ENCODE measurements around the gene SDSL. TPM values are rescaled to one million over a fixed set of nuclear protein-coding genes. Genes with fewer than 3 reads are reported as not detected.

The SDSL gene
- total RNA-seq, 2 experiments from 2014 or later, result not detected

DNA sequence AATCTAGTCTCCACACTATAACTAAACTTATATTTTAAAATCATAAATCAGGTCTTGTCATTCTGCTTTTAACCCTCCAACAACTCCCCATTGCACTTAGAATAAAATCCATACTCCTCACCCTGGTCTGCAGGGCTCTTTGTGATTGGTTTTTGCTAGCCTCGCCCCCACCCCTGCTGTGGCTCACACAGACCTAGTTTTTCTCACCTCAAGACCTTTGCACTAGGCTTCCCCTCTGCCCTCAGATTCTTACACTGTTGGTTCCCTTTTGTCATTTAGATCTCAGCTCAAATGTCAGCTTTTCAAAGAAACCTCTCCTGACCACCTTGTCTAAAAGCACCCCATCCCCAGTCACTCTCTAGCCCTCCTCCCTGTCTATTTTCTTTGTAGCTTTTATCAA, 60.2 kb downstream of the SDSL start:
- no peak overlapping the region for H3K4me2 ChIP-seq (ENCODE audit: low read length)
- H3K27ac ChIP-seq (ENCODE audit: low read depth, low read length, poor library complexity, severe bottlenecking), result no peak overlapping the region
- CTCF ChIA-PET (ENCODE audit: unreplicated experiment), result interaction anchor here (0.5 kb wide), 1 partner anchor 253 kb away, joined by 3 read pairs; no protein-coding TSS in a partner anchor
- H3K36me3 ChIP-seq (ENCODE audit: insufficient read depth, low read length), result no peaks in the 10 kb centered on the region
- intact Hi-C loops (cut with micrococcal nuclease; ENCODE audit: unreplicated experiment), result no loop called here
- TF ChIP-seq, protein P1, sequence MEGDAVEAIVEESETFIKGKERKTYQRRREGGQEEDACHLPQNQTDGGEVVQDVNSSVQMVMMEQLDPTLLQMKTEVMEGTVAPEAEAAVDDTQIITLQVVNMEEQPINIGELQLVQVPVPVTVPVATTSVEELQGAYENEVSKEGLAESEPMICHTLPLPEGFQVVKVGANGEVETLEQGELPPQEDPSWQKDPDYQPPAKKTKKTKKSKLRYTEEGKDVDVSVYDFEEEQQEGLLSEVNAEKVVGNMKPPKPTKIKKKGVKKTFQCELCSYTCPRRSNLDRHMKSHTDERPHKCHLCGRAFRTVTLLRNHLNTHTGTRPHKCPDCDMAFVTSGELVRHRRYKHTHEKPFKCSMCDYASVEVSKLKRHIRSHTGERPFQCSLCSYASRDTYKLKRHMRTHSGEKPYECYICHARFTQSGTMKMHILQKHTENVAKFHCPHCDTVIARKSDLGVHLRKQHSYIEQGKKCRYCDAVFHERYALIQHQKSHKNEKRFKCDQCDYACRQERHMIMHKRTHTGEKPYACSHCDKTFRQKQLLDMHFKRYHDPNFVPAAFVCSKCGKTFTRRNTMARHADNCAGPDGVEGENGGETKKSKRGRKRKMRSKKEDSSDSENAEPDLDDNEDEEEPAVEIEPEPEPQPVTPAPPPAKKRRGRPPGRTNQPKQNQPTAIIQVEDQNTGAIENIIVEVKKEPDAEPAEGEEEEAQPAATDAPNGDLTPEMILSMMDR (conservative IDR thresholded peaks at IDR 0.05; ENCODE audit: low read length), result no peak
- TF ChIP-seq EZH2phosphoT487 (IDR thresholded peaks at IDR 0.05; ENCODE audit: borderline replicate concordance, low read depth, low read length), result no peak
- H2AFZ ChIP-seq (ENCODE audit: low read length), result no peak overlapping the region
- POLR2A ChIA-PET, result no interaction called here
- H3K79me2 ChIP-seq (ENCODE audit: insufficient read depth, low read depth, low read length), result no peaks in the 10 kb centered on the region
- BruUV-seq (replicated peaks), result no TSS peak
- H3K9me2 ChIP-seq (ENCODE audit: insufficient read depth, low read length), result no peaks in the 10 kb centered on the region
- no peaks in the 10 kb centered on the region; the same call in 1 of the 2 replicates for H4K20me1 ChIP-seq (ENCODE audit: insufficient read depth, low read length)
- no peak overlapping the region for H3K4me3 ChIP-seq (ENCODE audit: low read depth, low read length, poor library complexity, severe bottlenecking)
- no peak for DNase-seq (ENCODE audit: low spot score)
- H3K9me3 ChIP-seq (ENCODE audit: low read length), result no peaks in the 10 kb centered on the region
- H3K4me1 ChIP-seq (ENCODE audit: insufficient read depth, low read length, poor library complexity, severe bottlenecking), result no peaks in the 10 kb centered on the region

DNA sequence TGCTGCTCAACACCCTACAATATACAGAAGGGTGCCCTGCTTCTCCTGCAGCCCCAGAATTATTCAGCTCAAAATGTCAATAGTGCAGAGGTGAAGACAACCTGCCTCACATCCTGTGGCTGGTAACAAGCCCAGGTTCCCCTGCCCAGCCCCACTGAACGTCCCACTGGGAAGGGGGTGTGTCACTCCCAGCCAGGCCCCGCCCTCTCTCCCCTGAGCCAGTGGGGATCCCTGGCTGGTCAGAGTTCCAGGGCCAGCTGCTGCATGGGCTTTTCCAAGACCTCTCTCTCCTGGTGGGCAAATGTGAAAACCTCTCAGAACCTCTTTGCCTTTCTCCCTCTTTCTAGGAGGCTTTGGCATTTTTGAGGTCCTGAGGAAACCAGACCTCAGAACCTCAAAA, 63.1 kb downstream of the SDSL start:
- TF ChIP-seq EZH2phosphoT487 (IDR thresholded peaks at IDR 0.05; ENCODE audit: borderline replicate concordance, low read depth, low read length), result no peak
- TF ChIP-seq, protein P1 (conservative IDR thresholded peaks at IDR 0.05; ENCODE audit: low read length), result no peak
- POLR2A ChIA-PET, result interaction anchor here (0.7 kb wide), 1 partner anchor 16 kb away, joined by 3 read pairs; no protein-coding TSS in a partner anchor
- Histone ChIP-seq H3K27ac (ENCODE audit: low read depth, low read length, poor library complexity, severe bottlenecking) (no peak overlapping the region), H3K4me1 (ENCODE audit: insufficient read depth, low read length, poor library complexity, severe bottlenecking) (no peaks in the 10 kb centered on the region), H3K9me3 (ENCODE audit: low read length) (no peaks in the 10 kb centered on the region), H3K9me2 (ENCODE audit: insufficient read depth, low read length) (no peaks in the 10 kb centered on the region), H2AFZ (ENCODE audit: low read length) (no peak overlapping the region), H4K20me1 (ENCODE audit: insufficient read depth, low read length) (no peaks in the 10 kb centered on the region; the same call in 1 of the 2 replicates), H3K4me2 (ENCODE audit: low read length) (no peak overlapping the region), H3K79me2 (ENCODE audit: insufficient read depth, low read depth, low read length) (no peaks in the 10 kb centered on the region), H3K4me3 (ENCODE audit: low read depth, low read length, poor library complexity, severe bottlenecking) (no peak overlapping the region), H3K36me3 (ENCODE audit: insufficient read depth, low read length) (no peaks in the 10 kb centered on the region)
- no TSS peak for BruUV-seq (replicated peaks)
- CTCF ChIA-PET (ENCODE audit: unreplicated experiment), result no interaction called here
- no peak for DNase-seq (ENCODE audit: low spot score)
- intact Hi-C loops (cut with micrococcal nuclease; ENCODE audit: unreplicated experiment), result no loop called here

DNA sequence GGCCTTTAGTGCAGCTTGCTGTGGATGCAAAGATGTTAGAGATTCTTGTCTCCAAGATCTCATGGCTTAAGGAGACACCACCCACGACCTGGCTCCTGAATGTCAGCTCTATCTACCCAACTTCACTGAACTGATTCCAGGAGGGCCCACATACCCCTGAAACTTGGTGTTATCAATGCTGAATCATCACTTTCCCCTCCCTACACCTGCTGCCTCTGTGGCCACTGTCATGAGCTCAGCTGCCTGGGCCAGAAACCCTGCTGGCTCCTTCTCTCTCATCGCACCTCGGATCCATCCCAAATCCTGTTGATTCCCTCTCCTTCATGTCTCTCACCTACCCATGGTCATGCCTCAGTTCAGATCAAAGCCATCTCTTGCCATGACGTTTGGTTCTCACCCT, 64.5 kb downstream of the SDSL start:
- Histone ChIP-seq H2AFZ (ENCODE audit: low read length) (no peak overlapping the region), H3K4me1 (ENCODE audit: insufficient read depth, low read length, poor library complexity, severe bottlenecking) (no peaks in the 10 kb centered on the region), H3K9me2 (ENCODE audit: insufficient read depth, low read length) (no peaks in the 10 kb centered on the region), H3K9me3 (ENCODE audit: low read length) (no peaks in the 10 kb centered on the region), H4K20me1 (ENCODE audit: insufficient read depth, low read length) (no peaks in the 10 kb centered on the region; the same call in 1 of the 2 replicates), H3K4me2 (ENCODE audit: low read length) (no peak overlapping the region), H3K79me2 (ENCODE audit: insufficient read depth, low read depth, low read length) (no peaks in the 10 kb centered on the region), H3K4me3 (ENCODE audit: low read depth, low read length, poor library complexity, severe bottlenecking) (no peak overlapping the region), H3K27ac (ENCODE audit: low read depth, low read length, poor library complexity, severe bottlenecking) (no peak overlapping the region), H3K36me3 (ENCODE audit: insufficient read depth, low read length) (no peaks in the 10 kb centered on the region)
- ChIA-PET CTCF (ENCODE audit: unreplicated experiment) (no interaction called here), POLR2A (no interaction called here)
- TF ChIP-seq, protein P1 (conservative IDR thresholded peaks at IDR 0.05; ENCODE audit: low read length), result no peak
- no peak for TF ChIP-seq EZH2phosphoT487 (IDR thresholded peaks at IDR 0.05; ENCODE audit: borderline replicate concordance, low read depth, low read length)
- intact Hi-C loops (cut with micrococcal nuclease; ENCODE audit: unreplicated experiment), result no loop called here
- DNase-seq (ENCODE audit: low spot score), result no peak
- BruUV-seq (replicated peaks), result no TSS peak

Other genes with a start within 250 kb of the SDSL start
- gene DDX54, start 236.9 kb upstream of the SDSL start, total RNA-seq (2014; rRNA removed; shearing (Covaris generic)), result 86.0 and 87.2 TPM in 2 replicates
- gene DDX54, start 236.9 kb upstream of the SDSL start, total RNA-seq (2022), result 145 and 150 TPM in 2 replicates
- 72.5 and 90.8 TPM in 2 replicates for gene RITA1, start 236.7 kb upstream of the SDSL start, total RNA-seq (2014; rRNA removed; shearing (Covaris generic))
- gene RITA1, start 236.7 kb upstream of the SDSL start, total RNA-seq (2022), result 59.5 and 68.6 TPM in 2 replicates
- gene TPCN1, start 200.9 kb upstream of the SDSL start, total RNA-seq (2014; rRNA removed; shearing (Covaris generic)), result 72.4 and 96.0 TPM in 2 replicates
- 160 and 177 TPM in 2 replicates for gene TPCN1, start 200.9 kb upstream of the SDSL start, total RNA-seq (2022)
- 40.6 and 47.1 TPM in 2 replicates for gene SLC8B1, start 87.3 kb upstream of the SDSL start, total RNA-seq (2014; rRNA removed; shearing (Covaris generic))
- 57.2 and 69.1 TPM in 2 replicates for gene SLC8B1, start 87.3 kb upstream of the SDSL start, total RNA-seq (2022)
- gene PLBD2, start 63.8 kb upstream of the SDSL start, total RNA-seq (2014; rRNA removed; shearing (Covaris generic)), result 2.3 and 3.4 TPM in 2 replicates
- gene PLBD2, start 63.8 kb upstream of the SDSL start, total RNA-seq (2022), result 9.1 and 14.4 TPM in 2 replicates
- not detected in 2 replicates for gene SDS, start 18.5 kb upstream of the SDSL start, total RNA-seq (2014; rRNA removed; shearing (Covaris generic))
- gene SDS, start 18.5 kb upstream of the SDSL start, total RNA-seq (2022), result not detected in 2 replicates
- not detected in 2 replicates for gene LHX5, start 49.5 kb downstream of the SDSL start, total RNA-seq (2014; rRNA removed; shearing (Covaris generic))
- not detected in 2 replicates for gene LHX5, start 49.5 kb downstream of the SDSL start, total RNA-seq (2022)